BE2C (cell line): ENCODE measurements around the gene TRDN.
A peak's percentile ranks its signal among the peaks of the same experiment; 100 is the strongest.

Experiments
- DNase-seq: peaks from one replicate; pipeline ENCODE4 v3.0.0-alpha.2; 2020
- H3K27me3 ChIP-seq: fragments of 250-450 bp; sonication (Bioruptor Pico); 2 replicates; pipeline ENCODE4 v1.5.1; 2020; ENCODE audit warnings: mild to moderate bottlenecking
- H3K36me3 ChIP-seq: fragments of 250-450 bp; sonication (Bioruptor Pico); 2 replicates; pipeline ENCODE4 v1.5.1; 2020; ENCODE audit warnings: mild to moderate bottlenecking
- H3K4me1 ChIP-seq: fragments of 250-450 bp; sonication (Bioruptor Pico); 2 replicates; pipeline ENCODE4 v1.5.1; 2020
- H3K4me3 ChIP-seq: 2 replicates; pipeline ENCODE4 v1.5.1; 2011; ENCODE audit warnings: low read depth, low read length
- H3K9me3 ChIP-seq: fragments of 250-450 bp; sonication (Bioruptor Pico); 2 replicates; pipeline ENCODE4 v1.5.1; 2020
- CTCF ChIP-seq: IDR thresholded peaks from 2 replicates; pipeline ENCODE4 v1.5.1; 2012; ENCODE audit warnings: mild to moderate bottlenecking, low read depth, low read length

The TRDN gene

GRCh38 chr6:123420512-123420911 lies 216.2 kb downstream of the TRDN start:
- Histone ChIP-seq H3K27me3 (no peaks in the 10 kb centered on the region), H3K9me3 (no peaks in the 10 kb centered on the region), H3K36me3 (no peaks in the 10 kb centered on the region), H3K4me1 (no peaks in the 10 kb centered on the region), H3K4me3 (no peak overlapping the region)
- TF ChIP-seq CTCF: no peak
- no peak for DNase-seq

- TF ChIP-seq CTCF: no peak
- DNase-seq: no peak
- Histone ChIP-seq H3K4me3 (no peak overlapping the region), H3K9me3 (no peaks in the 10 kb centered on the region), H3K4me1 (no peaks in the 10 kb centered on the region), H3K36me3 (no peaks in the 10 kb centered on the region), H3K27me3 (no peaks in the 10 kb centered on the region)
Observed at GRCh38 chr6:123418071-123418470, 218.7 kb downstream of the TRDN start.

- TF ChIP-seq CTCF: no peak
Observed at GRCh38 chr6:123417535-123417934, 219.2 kb downstream of the TRDN start.

DNA sequence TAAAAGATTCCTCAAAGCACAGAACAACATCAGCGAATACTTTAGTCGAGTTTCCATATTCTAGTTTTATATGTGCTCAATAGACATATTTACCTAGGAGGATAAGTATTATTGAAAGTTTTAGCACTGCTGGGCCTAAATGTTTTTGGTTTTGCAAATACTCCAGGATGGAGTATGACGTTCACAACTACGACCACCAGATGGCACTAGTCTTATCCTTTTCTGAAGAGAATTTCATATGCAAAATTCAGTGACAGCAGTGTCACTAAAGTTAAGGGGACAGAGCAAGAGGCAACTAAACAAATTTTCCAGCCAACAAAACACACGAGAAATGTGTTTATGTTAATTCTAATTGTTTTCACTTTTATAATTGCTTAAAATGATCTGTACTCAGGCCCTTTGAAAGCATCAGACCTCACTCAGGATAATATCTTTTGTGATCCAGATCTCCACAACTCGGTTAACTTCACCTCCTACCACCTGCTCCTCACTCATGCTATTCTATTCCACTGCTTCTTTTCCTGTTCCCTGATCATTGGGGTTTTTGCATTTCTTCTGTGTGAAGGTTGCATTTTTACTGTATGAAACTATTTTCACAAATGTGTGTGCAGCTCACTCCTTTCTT lies 220.8 kb downstream of the TRDN start:
- Histone ChIP-seq H3K36me3 (no peaks in the 10 kb centered on the region), H3K4me1 (no peaks in the 10 kb centered on the region), H3K27me3 (no peaks in the 10 kb centered on the region), H3K9me3 (no peaks in the 10 kb centered on the region), H3K4me3 (no peak overlapping the region)
- DNase-seq: peak; percentile 59
- TF ChIP-seq CTCF: peak; percentile 70

More at GRCh38 chr6:123417535-123417934, 219.2 kb downstream of the TRDN start:
- Histone ChIP-seq H3K36me3 (no peaks in the 10 kb centered on the region), H3K4me3 (no peak overlapping the region), H3K4me1 (no peaks in the 10 kb centered on the region), H3K27me3 (no peaks in the 10 kb centered on the region), H3K9me3 (no peaks in the 10 kb centered on the region)
- DNase-seq: no peak

DNA sequence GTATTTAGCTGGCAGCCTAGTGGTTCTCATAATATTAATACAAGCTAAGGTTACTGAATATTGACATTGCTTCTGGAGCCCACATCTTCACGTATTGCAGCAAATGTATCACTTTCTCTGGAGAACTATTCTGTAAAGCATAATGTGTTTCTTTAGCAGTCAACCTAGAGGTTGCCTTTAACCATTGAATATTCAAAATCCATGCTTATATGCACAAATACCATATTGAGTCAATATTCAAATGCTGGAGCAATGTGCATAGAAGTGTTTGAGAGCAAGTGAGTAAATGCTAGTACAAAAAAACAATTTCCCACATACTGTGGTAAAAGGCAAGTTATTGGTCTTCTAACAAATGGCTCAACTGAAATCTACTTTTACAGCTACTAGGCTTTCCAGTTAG lies 231.8 kb downstream of the TRDN start:
- H3K4me3 ChIP-seq: no peak overlapping the region
- H3K27me3 ChIP-seq: no peaks in the 10 kb centered on the region
- H3K4me1 ChIP-seq: no peaks in the 10 kb centered on the region
- no peak for DNase-seq
- no peak for TF ChIP-seq CTCF
- H3K9me3 ChIP-seq: no peaks in the 10 kb centered on the region
- H3K36me3 ChIP-seq: no peaks in the 10 kb centered on the region

- Histone ChIP-seq H3K4me3 (no peak overlapping the region), H3K9me3 (no peaks in the 10 kb centered on the region), H3K27me3 (no peaks in the 10 kb centered on the region), H3K4me1 (no peaks in the 10 kb centered on the region), H3K36me3 (no peaks in the 10 kb centered on the region)
- no peak for TF ChIP-seq CTCF
- DNase-seq: no peak
Observed at GRCh38 chr6:123402052-123402451, 234.7 kb downstream of the TRDN start.
